Measurements from ENCODE around the gene GRPEL2. TPM values are rescaled to one million over a fixed set of nuclear protein-coding genes. Genes with fewer than 3 reads are reported as not detected.

GRPEL2 gene
- total RNA-seq, 2 experiments from 2014 or later: 55.3 to 56.4 TPM

DNA sequence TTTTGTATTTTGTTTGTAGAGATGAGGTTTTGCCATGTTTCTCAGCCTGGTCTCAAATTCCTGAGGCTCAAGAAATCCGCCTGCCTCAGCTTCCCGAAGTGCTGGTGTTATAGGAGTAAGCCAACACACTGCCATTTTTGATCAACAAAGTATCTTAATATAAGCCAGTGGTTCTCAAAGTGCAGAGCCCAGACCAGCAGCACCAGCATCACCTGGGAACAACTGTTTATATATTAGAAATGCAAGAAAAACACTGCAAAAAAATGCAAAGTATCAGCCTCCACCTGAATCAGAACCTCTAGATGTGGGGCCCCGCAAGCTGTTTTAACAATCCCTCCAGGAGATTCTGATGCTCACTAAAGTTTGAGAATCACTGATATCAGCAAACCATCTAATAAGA, 27.6 kb downstream of the GRPEL2 start:
- H3K4me3 Mint-ChIP-seq: no peak overlapping the region
- H3K27me3 Mint-ChIP-seq: no peaks in the 10 kb centered on the region
- no peaks in the 10 kb centered on the region for H3K36me3 Mint-ChIP-seq
- H3K4me1 Mint-ChIP-seq: no peaks in the 10 kb centered on the region
- H3K9me3 Mint-ChIP-seq: no peaks in the 10 kb centered on the region
- DNase-seq: no peak
- no peak overlapping the region for H3K27ac Mint-ChIP-seq

DNA sequence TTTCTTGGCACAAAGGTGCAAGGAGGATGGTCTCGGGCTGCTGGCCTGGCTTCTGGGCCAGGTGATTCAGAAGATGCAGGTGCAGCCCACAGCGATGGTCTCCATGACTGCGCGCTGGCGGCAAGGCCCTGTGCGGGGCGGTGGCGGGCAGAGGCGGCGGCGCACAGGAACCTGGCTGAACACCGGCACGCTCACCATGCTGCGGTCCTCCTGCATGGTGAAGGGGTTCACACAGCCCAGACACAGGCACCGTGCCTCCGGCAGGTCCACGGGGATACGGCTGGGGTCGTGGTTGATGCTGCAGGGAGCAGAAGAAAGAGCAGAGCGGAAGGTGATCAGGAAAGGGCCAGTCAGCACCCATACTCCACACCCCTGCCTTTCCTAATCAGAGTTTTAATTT, 29.0 kb downstream of the GRPEL2 start:
- no peaks in the 10 kb centered on the region for H3K27me3 Mint-ChIP-seq
- H3K9me3 Mint-ChIP-seq: no peaks in the 10 kb centered on the region
- H3K4me1 Mint-ChIP-seq: no peaks in the 10 kb centered on the region
- DNase-seq: no peak
- H3K27ac Mint-ChIP-seq: no peak overlapping the region
- H3K4me3 Mint-ChIP-seq: no peak overlapping the region
- no peaks in the 10 kb centered on the region for H3K36me3 Mint-ChIP-seq

DNA sequence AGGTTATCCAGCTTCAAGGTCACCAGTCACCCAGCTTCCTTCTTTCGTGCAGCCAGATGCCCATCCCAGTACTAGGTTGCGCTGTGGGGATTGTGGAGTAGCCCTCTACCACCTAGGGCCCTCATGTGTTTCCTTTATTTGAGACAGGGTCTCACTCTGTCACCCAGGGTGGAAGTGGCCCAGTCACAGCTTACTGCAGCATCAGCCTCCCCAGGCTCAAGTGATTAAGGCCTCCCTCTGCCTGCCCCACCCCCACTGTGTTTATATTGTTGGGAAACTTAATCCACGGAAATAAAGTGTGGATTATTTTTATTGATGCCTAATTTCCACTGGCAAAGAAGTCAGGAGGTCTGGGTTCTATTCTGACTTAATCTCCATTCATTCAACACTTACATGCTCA, 29.5 kb downstream of the GRPEL2 start:
- H3K36me3 Mint-ChIP-seq: no peaks in the 10 kb centered on the region
- DNase-seq: no peak
- no peak overlapping the region for H3K4me3 Mint-ChIP-seq
- H3K4me1 Mint-ChIP-seq: no peaks in the 10 kb centered on the region
- H3K27me3 Mint-ChIP-seq: no peaks in the 10 kb centered on the region
- H3K9me3 Mint-ChIP-seq: no peaks in the 10 kb centered on the region
- no peak overlapping the region for H3K27ac Mint-ChIP-seq

DNA sequence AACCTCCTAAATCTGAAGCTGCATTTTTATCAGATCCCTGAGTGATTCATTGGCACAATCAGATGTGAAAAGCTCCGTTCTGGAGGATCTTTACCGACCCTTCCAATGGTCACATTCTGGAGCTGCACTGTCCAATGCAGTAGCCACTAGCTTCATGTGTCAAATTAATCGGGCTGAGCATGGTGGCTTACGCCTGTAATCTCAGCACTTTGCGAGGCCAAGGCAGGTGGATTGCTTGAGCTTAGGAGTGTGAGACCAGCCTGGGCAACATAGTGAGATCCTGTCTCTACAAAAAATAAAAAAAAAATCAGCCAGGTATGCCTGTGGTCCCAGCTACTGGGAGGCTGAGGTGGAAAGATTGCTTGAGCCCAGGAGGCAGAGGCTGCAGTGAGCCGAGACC, 30.1 kb downstream of the GRPEL2 start:
- Mint-ChIP-seq H3K27ac (no peak overlapping the region), H3K4me1 (no peaks in the 10 kb centered on the region), H3K27me3 (no peaks in the 10 kb centered on the region), H3K4me3 (no peak overlapping the region), H3K9me3 (no peaks in the 10 kb centered on the region), H3K36me3 (no peaks in the 10 kb centered on the region)
- DNase-seq: no peak

DNA sequence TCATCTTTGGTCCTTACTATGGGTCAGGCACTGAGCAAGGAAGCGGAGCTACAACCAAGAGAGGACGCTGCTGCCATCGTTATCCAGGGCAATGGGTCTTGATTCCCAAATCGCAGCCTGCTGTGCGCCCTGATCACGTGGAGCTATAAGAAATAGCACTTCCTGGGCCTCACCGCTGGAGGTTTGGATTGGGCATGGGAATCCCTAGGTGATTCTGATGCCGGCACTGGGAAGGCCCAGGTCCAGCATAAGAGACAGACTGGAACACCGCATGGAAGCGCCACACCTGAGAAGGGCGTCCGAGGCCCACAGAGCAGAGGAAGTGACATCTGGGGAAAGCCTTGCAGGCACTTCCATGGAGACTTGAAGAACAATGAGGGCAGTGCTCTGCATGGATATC, 30.8 kb downstream of the GRPEL2 start:
- Mint-ChIP-seq H3K36me3 (no peaks in the 10 kb centered on the region), H3K4me3 (no peak overlapping the region), H3K4me1 (no peaks in the 10 kb centered on the region), H3K27me3 (no peaks in the 10 kb centered on the region), H3K9me3 (no peaks in the 10 kb centered on the region), H3K27ac (no peak overlapping the region)
- no peak for DNase-seq

DNA sequence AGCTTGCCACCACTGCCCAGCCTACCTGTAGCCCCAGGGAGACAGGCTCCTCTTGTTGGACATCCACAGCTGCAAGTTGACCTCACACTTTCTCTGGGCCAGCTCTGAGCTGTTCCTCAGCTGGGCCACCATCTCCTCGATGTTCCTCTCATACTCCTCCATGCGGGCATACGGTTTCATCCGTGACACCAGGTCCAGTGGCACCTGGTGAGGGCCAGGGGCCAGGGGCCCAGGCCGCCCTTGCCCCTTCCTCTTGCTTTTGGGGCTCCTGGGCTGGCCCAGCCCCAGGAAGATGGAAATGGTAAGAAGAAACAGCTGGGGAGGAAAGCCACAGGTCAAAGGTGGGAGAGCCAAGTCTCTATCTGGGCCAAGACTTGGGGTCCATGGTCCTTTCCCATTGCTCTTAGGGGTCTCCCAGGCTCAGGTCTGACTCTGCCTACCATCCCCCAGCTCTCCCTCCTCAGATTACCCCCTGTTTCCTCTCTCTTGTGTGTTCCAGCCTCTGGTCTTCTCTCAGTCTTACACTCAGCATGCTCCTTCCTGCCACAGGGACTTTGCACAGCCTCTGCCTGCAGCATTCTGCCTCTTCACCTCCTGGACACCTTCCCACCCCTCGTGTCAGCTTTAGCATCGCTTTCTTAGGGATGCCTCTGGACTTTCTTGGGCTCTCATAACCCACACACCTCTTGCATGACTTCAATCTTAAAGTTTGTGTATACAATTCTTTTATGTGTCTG, 31.6 kb downstream of the GRPEL2 start:
- Mint-ChIP-seq H3K27me3 (peaks cover 2% of the 10 kb centered on the region), H3K9me3 (no peaks in the 10 kb centered on the region), H3K36me3 (no peaks in the 10 kb centered on the region), H3K27ac (no peak overlapping the region), H3K4me3 (no peak overlapping the region), H3K4me1 (peaks cover 2% of the 10 kb centered on the region)
- no peak for DNase-seq

DNA sequence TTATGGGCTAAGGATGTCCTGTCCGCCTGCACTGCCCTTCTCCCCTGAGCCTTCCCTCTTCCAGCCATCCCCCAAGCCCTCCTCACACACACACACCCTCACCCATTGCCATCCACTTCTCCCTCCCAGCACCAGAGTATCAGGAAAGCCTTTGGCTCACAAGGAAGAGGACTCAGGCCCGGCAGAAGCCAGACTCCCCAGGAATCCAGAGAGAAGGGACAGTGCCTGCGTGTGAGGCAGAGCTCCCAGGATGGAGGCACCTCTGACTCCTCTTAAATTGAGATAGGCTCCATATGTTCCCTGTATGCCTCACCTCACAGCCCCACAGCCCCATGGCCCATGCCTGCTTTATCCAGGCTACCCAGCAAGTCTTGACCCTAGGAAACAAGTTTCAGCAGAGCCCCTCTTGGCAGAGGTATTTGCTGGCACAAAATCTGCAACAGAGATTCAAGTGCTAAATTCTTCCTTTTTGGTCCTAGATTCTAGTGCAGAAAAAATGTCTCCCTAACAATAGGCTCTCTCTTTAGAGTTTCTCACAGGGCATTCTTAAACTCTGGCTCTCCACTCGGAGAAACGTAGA, 33.0 kb downstream of the GRPEL2 start:
- no peak overlapping the region for H3K27ac Mint-ChIP-seq
- no peaks in the 10 kb centered on the region for H3K36me3 Mint-ChIP-seq
- no peaks in the 10 kb centered on the region for H3K9me3 Mint-ChIP-seq
- DNase-seq: no peak
- no peak overlapping the region for H3K4me3 Mint-ChIP-seq
- H3K27me3 Mint-ChIP-seq: peaks cover 4% of the 10 kb centered on the region
- H3K4me1 Mint-ChIP-seq: peaks cover 4% of the 10 kb centered on the region

DNA sequence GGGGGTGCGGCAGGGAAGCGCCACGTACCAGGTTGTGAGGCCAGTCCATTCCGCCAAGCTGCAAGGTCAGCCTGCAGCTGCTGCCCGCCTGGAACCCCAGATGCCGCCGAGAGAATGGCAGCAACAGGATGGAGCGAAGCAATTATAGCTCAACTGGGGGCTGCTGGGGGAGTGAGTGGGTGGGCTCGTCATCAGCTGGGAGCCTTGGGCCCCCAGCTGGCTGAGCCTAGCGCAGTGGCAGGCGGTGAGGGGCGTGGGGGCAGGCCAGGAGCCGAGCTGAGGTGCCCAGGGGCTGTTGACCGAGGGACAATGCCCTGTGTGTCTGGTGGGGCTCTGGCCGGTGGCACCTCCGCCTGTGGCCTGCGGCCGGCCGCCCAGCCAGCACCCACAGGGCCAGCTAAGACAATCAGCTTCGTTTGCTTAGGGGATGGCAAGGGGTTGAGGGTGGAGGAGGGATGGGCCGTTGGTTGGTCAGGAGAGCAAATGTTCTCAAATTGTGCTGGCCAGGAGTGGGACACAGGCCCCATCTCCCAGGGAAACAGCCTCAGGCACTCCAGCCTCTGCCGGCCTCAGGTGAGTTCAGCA, 34.0 kb downstream of the GRPEL2 start, which contains the start of gene IL17B:
Gene IL17B, minus strand, starts transcription at position 116 of the 585 bp plus-strand sequence. Its CDS starts 67 bp downstream, at position 49.
- DNase-seq: no peak
- Mint-ChIP-seq H3K4me1 (peaks cover 4% of the 10 kb centered on the region), H3K4me3 (no peak within 1 kb of the TSS), H3K27ac (no peak within 1 kb of the TSS), H3K36me3 (no peaks in the 10 kb centered on the region), H3K27me3 (peaks cover 4% of the 10 kb centered on the region), H3K9me3 (no peaks in the 10 kb centered on the region)

DNA sequence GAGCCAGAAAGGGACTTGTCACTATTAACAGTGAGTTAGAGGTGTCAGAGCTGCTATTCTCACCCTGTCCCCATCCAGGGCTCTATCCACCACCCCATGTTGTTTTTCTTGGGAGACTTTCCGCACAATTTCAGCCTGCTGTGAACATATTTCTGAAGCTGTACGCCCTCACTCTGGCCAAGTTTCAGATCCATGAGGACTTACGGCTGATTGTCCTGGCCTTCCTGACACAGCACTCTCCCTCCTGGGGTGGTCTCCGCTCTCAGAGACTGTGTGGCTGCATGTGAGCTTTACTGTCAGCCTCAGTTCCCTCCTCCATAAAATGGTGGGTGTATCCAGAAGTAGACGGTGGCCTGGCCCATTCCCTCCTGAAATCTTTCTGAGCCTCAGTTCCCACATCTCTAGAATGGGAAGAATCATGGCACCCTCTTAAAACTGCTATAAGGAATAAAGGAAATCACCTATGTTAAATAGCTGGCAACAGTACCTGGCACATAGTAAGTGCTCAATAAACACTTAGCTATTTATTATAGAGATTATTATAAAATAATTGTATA, 34.6 kb downstream of the GRPEL2 start:
- H3K36me3 Mint-ChIP-seq: no peaks in the 10 kb centered on the region
- no peak for DNase-seq

DNA sequence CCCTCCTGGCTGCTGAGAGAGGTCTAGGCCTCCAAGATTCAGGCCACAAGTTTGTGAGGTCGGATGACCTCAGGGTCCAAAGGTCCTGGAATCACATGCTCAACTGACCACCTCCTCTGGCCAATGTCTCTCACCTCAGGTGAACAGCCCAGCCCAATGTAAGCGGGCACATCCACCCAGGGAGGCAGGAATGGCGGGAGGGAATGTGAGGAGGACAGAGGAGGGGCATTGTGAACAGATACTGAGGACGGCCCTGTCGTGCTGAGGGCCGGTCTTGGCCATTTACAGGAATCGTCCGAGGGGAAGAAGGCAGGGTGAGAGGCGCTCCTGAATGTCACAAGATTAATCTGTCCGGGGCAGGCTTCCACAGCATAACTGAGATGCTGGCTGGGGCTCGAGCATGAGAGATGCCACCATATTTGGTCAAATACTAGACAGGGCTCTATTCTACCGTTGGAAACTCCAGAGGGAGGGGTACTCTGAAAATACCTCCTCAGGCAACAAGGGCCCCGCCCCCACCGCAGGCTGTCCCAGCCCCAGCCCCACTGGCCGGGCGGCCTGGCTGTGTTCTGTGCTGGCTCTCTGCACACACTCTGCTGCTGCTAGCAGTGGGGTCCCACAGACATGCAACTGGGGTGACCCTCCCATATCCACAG, 35.3 kb downstream of the GRPEL2 start:
- H3K9me3 Mint-ChIP-seq: no peaks in the 10 kb centered on the region
- H3K36me3 Mint-ChIP-seq: no peaks in the 10 kb centered on the region
- no peak for DNase-seq
- H3K4me3 Mint-ChIP-seq: no peak overlapping the region
- peaks cover 4% of the 10 kb centered on the region for H3K27me3 Mint-ChIP-seq
- H3K27ac Mint-ChIP-seq: no peak overlapping the region
- H3K4me1 Mint-ChIP-seq: peaks cover 4% of the 10 kb centered on the region

More for the DNA sequence above, 34.6 kb downstream of the GRPEL2 start:
- peaks cover 4% of the 10 kb centered on the region for H3K27me3 Mint-ChIP-seq
- no peak overlapping the region for H3K27ac Mint-ChIP-seq
- no peaks in the 10 kb centered on the region for H3K9me3 Mint-ChIP-seq
- H3K4me3 Mint-ChIP-seq: no peak overlapping the region
- H3K4me1 Mint-ChIP-seq: peaks cover 4% of the 10 kb centered on the region

DNA sequence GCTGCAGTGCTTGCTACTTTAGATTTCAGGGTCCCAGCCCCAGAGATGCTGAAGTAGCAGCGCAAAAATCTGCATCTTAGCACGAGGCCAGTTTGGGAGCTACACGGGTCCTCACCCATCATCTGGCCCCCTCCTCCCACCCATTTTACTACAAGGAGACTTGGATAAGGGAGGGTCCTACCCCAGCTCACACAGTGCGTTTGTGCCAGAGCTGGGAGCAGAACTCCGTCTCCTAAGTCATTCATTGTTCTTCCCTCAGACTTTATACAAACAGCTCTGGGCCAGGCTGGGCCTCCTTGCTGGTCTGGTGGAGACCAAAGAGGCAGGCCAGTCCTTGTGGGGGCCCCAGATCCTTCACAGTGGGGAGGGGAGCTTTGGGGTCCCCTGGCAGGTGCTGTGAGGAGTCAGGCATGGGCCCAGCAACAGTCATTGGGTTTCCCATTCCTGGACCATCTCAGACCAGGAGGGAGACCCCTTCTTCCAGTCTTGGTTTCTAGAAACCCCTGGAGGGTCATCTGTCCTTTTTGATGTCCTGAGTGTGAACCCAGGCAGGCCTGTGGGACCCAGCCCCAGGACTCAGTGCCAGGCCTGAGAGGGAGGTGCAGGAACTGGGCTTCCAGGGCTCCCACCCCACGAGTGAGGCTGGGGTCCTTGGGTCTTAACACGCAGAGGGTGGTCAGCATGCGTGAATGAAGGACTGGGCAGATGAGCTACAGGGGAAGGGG, 36.1 kb downstream of the GRPEL2 start:
- no peaks in the 10 kb centered on the region for H3K9me3 Mint-ChIP-seq
- peaks cover 4% of the 10 kb centered on the region for H3K4me1 Mint-ChIP-seq
- no peaks in the 10 kb centered on the region for H3K36me3 Mint-ChIP-seq
- DNase-seq: no peak
- H3K27ac Mint-ChIP-seq: no peak overlapping the region
- no peak overlapping the region for H3K4me3 Mint-ChIP-seq
- H3K27me3 Mint-ChIP-seq: peaks cover 4% of the 10 kb centered on the region

DNA sequence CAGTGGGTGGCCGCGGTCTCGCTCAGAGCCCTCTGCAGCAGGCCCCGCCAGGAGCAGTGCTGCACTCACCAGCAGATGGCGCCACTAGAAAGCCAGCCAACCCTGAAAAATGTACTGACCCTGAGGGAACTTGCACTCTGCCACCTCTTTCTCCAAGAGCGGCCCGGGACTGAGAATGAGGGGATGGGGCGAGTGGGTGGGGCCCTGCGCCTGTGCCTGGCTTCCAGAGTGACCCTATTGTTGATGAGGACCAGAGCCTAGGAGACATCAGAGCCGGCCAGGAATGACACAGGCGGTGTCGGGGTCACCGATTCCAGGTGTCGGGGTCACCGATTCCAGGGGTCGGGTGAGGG, 36.7 kb downstream of the GRPEL2 start:
- H3K27ac Mint-ChIP-seq: no peak overlapping the region

DNA sequence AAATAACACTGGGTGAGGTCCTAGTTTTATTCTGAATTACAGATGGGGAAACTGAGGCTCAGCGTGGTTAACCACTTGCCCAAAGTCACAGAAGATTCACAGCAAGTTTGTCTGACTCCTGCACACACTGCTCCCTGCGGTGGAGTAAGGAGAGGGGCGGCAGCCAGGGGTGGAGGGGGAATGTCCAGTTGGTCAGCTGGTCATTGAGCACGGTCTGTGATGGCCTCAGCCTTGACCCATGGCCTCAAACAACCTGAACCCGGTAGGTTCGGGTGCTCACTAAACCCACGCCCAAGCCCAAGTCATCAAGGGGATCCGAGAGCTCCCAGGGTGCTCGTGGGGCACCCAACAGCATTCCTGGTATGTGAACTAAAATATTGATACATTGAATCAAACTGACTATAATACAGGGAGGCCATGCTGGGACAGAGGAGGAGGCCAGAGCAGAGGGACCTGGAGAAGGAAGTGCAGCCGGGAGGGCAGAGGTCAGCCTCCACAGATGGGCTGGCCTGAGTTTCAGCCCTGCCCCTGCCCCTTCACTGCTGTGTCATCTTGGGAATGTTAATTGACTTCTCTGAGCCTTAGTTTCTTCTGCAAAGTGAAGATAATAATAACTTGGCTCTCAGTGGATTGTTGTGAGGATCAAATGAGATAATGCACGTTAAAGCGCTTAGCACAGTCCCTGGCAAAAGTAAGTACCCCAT, 37.4 kb downstream of the GRPEL2 start:
- Mint-ChIP-seq H3K27ac (no peak overlapping the region), H3K4me1 (peaks cover 4% of the 10 kb centered on the region), H3K36me3 (no peaks in the 10 kb centered on the region), H3K9me3 (no peaks in the 10 kb centered on the region), H3K4me3 (no peak overlapping the region), H3K27me3 (peaks cover 4% of the 10 kb centered on the region)
- DNase-seq: no peak

More for the DNA sequence above, 36.7 kb downstream of the GRPEL2 start:
- peaks cover 4% of the 10 kb centered on the region for H3K4me1 Mint-ChIP-seq
- peak; percentile 70 for DNase-seq
- peaks cover 4% of the 10 kb centered on the region for H3K27me3 Mint-ChIP-seq
- H3K9me3 Mint-ChIP-seq: no peaks in the 10 kb centered on the region
- no peak overlapping the region for H3K4me3 Mint-ChIP-seq
- H3K36me3 Mint-ChIP-seq: no peaks in the 10 kb centered on the region

DNA sequence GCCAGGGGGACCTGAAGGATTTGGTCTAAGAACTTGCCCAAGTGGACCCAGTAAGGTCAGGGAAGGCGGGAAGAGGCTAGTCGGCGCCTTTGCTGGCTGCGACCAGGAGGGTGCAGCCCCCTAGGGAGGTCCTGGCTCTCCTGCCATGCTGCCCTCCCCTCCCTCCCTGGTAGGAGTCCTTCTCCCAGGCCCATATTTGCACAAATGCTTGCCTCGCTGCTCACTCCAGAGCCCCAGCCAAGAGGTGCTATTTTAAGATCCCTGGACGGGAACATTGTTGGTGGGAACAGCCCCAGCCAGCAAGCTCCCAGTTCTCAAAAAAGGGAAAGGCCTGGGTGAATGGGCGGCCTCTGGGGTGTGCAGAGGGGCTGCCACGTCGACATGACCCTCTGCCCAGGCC, 38.1 kb downstream of the GRPEL2 start:
- H3K4me3 Mint-ChIP-seq: no peak overlapping the region
- H3K27ac Mint-ChIP-seq: no peak overlapping the region
- H3K4me1 Mint-ChIP-seq: peaks cover 4% of the 10 kb centered on the region
- H3K9me3 Mint-ChIP-seq: no peaks in the 10 kb centered on the region
- H3K36me3 Mint-ChIP-seq: no peaks in the 10 kb centered on the region
- H3K27me3 Mint-ChIP-seq: peaks cover 4% of the 10 kb centered on the region
- no peak for DNase-seq

Measured in activated naive CD8-positive, alpha-beta T cell treated with anti-CD3 and anti-CD28 coated beads for 36 hours (primary cell).